NCI-H526 treated with DMSO at 0.1 percent for 48 hours (cell line): ENCODE data around the gene PRR23E.

Source experiments
- DNase-seq: peaks from one replicate; lab custom pipeline; 2025; lab: John Stamatoyannopoulos, UW

PRR23E gene

DNA sequence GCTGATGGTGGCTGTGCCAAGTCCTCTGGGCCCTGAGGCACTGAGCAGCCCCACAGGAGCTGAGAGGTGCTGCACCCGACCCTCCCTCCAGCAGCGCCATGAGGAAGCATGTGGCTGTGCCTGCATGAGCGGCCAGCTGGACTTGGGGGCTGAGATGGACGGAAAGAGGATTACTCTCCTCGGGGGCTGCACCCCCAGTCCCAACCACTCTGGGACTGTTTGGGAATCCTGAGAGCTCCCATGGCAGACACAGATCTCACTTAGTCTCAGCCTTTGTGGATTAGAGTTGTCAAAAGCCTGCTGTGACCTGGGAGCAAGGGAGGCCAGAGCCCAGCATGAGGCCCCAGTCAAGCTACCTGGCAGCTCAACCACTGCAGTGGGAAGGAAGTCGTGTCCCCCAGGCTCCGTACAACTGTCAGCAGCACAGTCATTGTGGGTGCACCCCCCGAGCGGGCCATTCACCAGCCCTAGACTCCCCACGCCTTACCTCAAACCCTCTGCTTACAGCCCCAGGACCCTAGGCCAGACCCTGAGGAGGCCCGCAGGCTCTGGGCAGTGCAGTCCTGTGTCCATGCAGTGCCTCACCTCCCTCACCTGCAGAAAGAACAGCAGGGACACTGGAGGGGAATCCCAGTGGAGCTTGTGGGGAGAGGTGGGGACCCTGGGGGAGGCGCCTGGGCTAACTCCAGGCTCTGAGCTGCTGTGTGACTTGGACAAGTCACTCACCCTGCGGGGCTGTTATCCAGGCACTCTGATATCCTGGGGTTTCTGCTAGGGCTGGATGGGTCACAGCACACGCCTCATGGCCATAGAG lies 17.1 kb downstream of the PRR23E start:
- DNase-seq, result no peak

DNA sequence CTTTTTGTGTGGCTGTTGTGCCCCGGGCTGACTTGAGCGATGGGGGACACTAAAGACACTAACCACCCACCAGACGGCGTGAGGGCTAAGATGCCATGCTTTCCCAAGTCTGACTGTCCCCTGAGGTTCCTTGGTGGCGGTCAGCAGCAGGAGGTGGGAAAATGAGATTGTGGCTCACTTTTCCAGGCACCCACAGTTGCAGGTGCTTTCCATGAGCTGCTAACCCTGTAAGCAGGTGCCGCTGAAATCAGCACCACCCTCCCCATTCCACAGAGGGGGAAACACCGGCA lies 17.7 kb downstream of the PRR23E start:
- no peak for DNase-seq

DNA sequence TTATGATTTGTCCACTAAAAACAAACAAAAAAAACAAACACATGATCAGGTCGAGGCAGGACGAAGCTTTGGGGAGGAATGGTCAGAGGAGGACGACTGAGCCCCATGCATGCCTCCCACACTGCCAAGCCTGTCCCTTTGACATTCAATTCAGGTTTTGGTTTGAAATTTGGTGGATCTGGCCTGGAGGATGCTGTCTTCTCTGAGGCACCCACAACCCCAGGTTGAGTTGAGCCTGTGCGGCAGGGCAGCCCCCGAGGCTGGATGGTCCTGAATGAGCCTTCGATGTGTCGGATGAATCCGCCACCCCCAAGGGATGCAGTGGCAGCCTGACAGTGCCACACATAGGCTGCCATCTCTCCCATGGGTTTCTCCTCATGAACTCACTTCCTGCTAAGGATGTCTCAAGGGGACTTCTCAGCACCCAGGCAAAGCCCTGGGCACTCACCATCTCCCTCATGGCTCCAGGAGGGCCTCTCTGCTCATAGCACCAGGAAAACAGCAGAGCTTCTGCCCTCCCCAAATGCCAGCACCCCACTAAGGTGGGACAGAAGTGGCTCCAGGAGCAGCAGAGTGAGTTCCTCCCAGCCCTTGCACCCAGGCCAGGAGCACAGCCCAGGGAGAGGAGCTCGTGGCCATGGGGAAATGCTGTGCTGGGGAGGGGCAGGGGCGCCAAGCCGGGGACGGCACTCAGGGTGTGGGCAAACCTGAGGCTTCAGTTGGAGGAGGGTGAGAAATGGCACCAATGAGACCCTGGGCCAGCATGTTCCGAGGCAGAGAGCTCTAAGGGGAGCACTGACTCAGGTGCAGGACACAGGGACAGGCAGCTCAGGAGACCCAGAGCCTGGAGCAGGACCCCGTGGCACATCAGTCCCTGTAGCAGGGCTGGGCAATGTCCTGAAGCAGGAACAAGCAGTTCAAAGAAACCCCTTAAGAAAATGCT lies 18.5 kb downstream of the PRR23E start:
- no peak for DNase-seq

DNA sequence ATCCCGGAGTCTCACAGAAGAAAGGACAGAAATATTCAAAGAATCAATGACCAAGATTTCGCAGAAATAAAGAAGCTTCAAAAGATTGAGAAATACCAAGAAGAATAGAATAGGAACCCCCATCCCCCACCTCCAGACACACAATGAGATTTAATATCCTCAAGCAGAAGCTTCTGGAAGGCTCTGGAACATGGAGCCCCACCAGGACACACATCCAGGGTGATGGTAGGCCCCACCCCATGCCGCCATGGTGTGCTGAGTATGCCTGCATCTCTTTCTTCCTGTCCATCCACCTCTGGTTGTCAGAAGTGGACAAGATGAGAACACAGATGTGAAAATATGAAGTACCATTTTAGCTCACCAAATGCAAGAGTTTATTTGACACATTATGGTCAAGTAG lies 19.3 kb downstream of the PRR23E start:
- DNase-seq, result no peak

DNA sequence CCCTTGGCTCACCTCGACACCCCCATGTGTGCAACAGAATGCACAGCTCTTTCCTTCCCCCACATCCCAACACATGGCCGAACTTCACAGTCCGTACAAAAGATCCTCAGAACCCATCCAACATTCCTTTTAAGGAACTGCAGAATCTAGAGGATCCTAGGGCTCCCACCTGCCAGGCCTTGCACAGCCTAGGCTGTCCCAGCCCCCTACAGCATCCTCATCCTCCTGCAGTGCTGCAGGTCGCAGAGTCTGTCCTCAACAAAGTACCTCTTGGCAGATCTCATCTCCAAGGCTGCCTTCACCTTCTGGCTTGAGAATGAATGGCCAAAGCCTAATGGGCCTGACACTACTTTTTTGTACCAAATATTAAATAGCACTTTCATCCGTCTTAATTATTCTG lies 19.8 kb downstream of the PRR23E start:
- no peak for DNase-seq

DNA sequence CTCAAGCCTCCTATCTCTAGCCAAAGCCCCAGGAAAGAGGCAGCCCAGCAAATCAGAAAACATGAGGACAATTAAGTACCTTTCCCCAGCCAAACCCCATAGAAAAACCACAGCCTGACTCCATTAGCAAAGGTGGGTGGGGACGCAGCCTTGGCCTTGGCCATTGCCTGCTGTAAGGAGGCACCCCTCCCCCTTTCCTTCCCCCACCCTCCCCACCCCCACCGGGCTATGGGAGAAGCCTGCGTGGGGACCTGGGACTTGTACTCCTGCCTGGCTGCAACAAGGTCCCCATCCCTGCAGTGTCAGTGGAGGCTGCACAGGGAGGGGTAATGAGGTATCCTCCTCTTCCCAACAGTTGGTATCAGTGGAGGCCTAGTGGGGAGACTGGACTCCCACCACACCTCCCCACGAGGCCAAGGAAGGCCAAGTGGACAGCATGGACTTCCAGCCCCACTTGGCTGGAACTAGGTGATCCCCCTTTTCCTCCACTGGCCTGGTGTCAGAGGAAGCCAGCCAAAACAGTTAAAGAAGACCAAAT lies 20.5 kb downstream of the PRR23E start:
- no peak for DNase-seq

DNA sequence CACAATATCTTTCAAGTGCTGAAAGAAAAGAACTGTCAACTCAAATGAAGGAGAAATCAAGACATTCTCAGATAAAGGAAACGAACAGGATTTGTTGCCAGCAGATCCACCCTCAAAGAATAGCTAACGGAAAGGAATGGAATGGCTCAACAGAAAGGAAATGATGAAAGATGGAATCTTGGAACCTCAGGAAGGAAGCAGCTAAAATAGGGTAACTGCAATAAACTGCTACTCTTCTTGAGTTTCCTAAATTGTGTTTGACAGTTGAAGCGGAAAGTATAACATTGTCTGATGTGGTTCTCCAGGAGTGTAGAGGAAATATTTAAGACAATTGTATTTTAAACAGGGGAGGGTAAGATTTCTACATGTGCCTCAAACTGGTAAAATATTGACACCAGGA lies 22.0 kb downstream of the PRR23E start:
- no peak for DNase-seq

DNA sequence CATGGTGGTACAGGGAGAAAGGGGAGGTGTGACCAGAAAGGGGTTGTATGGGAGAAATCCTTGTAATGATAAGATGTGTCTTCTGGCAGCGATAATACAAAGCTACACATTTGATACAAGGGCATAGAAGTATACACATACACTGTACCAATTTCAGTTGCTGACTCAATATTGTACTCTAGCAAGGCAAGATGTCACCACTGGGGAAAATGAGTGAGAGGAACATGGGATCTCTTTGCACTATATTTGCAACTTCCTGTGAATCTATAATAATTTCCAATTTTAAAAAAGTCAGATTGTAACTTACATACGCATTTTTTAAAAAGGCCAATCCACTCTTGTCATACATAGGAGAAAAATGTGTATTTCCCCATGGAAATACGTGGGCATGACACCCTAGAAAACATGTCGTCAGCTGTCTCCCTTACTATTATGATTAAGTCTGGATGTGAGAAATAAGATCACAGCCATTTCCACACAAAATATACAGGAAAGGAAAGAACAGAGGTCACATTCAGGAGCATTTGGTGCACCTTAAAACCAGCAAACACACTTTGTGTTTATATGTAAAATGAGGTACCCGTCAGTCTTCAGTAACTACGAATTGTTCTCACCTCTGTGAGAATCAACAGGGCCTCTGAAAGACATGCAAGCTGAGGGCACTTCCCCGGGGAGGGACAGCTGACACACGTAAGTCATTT lies 22.9 kb downstream of the PRR23E start:
- DNase-seq, result no peak

DNA sequence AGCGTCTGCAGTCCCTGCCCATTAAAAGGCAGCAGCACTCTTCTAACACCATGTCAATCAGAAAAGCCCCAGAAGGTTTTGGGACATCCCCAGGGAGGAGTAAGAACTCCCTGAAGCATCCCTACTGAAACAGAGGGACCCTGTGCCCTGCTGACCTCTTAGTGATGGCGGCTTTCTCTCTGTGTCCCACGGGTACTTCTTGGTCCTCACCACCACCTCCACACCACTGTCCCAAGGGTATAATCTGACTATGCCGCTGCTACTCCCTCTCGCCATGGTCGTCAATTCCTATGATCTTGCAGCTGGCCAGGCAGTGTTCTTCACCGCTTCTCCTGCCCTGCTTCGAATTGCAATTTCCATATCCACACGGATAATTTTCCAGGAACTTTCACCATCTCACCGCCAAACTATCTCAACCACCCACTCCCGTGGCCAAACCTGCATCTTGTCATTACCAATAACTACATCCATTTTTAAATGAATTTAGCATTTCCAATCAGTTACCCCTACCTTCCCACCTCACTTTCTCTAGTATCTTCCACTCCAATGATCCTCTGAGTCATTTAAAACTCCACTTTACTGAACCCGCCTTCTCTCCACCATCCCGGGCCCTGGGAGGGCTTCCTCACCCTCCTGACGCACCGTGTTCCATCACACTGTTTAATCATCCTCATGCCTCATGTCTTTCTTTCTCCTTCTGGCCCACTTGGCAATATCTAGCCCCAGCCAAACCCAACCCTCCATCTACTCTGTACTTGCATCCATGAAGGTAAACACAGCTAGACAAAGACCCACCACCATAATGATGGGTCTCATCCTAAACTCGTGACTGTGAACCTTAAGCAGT lies 23.7 kb downstream of the PRR23E start:
- DNase-seq, result no peak

DNA sequence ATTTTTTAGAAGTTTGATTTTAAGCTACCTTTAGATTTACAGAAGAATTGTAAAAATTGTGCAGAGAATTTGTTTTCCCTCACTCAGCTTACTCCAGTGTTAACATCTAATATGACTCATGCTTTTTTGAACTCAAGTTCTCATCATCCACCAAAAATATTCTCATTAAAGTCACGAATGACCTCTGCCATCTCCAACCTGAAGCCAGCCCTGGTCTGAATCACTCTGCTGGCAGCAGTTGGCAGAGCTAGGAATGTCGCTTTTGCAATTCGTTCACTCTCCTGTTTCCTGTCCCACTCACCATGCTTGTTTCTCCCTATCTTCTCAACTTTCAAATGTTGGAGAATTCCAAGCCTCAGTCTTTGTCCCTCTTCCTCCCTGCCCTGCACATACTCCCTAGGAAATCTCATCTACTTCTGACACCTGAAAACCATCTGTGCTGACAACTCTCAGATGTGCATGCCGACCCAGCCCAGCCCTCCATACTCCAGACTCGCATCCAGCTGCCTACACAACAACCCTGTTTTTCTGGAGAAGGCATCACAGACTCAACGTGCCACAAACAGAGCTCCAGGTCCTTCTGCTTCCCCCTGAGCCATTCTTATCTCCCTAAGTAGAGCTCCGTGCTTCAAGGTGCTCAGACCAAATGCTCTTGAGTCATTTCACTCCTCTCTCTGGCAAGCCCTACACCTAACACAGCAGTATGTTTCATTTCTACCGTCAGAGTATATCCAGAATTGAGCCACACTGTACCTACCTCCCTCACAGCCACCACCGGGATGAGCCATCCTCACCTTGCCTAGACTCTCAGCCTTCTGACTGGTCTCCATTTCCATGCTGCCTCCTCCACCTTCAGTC lies 24.9 kb downstream of the PRR23E start:
- no peak for DNase-seq

DNA sequence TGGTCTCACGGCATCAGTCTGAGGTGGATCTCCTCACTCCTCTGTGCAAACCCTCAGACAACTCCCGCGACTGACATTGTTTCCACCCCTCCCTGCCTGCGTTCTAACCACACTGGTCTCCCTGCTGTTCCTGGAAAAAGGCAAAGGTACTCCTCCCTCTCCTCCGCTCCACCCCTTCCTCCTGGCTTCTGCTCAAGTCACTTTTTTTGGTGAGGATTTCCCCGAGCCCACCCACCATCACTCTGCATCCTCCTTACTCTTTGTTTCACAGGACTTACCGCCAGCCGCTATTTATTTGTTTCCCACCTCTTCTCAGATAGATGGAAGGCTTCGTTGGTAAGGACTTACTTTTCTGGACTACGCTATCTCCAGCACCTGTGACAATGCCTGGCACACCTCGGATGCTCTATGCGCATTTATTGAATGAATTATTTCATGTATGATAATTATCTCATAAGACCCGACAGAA lies 25.6 kb downstream of the PRR23E start:
- DNase-seq, result no peak

DNA sequence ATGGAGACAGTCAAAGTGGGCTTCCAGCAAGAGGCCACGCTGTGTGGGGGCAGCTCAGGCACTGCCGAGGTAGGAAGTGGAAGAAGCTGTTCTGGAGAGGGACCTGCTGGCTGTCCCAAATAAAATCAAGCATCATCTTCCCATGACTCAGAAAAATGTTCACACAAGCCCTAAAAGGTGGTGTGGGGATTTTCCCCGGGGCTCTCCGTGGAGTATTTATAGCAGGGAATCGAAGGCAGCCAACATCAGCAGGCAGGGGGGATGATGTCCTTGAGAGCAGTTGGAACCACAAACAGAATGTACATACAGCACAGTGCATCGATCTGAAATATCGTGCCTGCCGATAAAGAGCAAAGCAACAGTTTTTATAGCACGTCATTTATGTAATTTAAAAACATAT lies 27.6 kb downstream of the PRR23E start:
- no peak for DNase-seq

DNA sequence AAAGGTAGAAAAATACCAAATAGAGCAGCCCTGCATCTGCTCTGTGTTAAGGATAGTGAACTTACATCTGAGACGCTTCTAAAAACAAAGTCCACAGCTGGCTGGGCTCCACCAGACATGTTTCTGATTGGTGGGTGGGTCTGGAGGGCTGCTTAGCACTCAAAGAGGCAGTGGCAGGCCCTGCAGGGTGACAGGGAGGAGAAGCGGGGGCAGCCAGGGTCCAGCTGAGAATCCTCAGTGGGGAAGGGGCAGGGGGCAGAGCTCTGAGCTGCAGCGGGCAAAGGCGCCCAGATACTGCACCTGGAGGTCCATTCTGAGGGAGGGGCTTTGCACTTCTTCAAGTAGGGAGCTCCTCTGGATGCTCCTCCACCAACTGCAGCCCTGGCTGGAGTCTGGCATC lies 28.1 kb downstream of the PRR23E start:
- DNase-seq, result no peak

DNA sequence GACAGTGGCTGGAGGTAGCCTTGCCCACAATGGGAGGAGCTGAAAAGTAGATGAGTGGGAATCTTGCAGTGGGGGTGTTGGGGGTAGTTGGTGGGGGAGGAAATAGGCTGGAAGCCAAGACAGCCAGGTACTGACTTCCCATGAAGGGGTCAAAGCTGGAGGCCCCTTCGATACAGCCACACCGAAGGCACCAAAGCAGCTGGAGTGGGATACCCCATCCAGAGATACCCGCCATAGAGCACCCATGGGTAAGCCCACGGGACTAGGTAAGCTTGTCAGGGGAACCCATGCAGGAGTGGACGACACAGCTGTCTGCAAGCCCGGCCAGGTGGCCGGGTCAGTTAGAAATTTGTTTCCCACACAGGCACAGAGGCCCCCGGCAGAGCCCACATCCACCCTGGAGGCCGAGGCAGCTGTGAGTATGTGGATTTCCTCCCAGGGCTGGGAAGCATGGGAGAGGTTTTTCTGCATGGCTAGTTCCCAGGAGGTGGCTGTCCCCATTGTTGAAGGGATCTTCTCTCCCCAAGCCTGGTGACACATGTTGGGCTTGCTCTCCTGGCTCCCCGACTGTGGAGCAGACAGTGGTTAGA lies 28.6 kb downstream of the PRR23E start:
- DNase-seq, result no peak

DNA sequence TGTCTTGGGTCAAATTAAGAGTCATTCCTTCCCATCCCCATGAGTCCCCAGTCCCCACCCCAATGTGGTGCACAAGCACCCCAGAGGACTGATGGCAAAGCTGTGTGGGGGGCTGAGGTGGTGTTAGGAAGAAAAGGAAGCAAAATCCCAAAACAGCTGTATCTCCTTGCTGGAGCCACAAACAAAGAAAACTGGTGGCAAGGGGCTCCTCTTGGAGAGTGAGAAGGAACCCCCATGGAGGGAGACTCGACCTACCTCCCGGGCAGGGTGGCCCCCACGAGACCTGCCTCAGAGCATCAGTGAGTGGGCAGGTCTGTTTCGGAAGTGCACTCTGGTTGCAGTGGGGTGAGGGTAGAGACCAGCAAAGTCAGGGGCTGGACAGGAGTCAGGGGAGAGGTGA lies 29.2 kb downstream of the PRR23E start:
- no peak for DNase-seq

DNA sequence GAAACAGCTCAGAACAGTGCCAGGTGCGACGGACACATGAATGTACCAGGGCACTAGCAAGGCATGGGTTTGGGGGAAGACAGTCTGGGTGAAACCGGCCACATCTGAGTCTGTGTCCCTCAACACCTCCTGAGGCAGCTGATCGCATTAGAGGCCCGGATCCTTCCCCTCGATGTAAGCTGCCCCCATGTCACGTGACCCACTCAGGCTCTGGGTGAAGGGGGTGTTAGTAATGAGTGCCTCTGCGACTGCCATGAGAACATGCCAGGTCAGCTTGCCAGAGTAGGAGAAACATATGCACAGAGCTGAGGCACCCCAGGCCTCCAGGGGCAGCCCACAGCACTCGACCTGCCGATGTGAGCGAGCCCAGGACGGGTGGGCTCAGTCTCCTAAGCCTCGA lies 29.7 kb downstream of the PRR23E start:
- DNase-seq, result no peak

DNA sequence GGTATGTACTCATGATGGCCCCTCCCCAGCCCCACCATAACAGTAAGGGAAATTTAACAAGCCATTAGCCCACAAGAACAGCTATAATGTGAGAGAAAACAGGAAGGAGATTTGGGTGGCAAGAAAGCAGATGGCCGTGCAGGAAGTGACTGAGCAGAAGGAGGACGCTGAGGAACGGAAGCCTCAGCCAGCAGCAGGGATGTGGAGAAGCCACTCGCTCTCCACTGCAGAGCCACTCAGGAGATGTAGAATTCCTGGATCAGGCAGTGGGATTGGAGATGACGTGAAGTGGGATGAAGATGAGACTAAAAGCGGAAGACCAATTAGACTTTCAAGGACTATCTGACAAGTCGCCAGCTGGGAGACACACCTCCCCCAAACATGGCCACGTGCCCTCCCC lies 31.2 kb downstream of the PRR23E start:
- DNase-seq, result no peak

DNA sequence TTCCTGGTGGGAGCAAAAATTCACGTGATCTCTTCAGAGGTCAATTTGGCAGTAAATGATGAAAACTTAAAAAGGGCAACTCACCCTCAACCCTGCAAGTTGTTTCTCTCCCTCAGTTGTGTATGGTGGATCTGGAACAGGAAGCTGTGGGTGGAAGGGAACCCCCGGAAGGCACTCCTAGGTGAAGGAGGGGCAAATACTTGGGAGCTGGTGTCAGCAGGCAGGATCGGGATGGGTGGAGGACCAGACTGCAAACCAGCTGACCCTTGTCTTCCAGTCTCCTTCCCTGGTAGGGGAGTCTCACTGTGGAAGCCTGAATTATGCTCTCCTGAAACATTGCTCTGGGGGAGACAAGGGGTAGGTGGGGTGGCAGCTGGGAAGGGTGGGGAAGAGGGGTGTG lies 33.5 kb downstream of the PRR23E start:
- no peak for DNase-seq

DNA sequence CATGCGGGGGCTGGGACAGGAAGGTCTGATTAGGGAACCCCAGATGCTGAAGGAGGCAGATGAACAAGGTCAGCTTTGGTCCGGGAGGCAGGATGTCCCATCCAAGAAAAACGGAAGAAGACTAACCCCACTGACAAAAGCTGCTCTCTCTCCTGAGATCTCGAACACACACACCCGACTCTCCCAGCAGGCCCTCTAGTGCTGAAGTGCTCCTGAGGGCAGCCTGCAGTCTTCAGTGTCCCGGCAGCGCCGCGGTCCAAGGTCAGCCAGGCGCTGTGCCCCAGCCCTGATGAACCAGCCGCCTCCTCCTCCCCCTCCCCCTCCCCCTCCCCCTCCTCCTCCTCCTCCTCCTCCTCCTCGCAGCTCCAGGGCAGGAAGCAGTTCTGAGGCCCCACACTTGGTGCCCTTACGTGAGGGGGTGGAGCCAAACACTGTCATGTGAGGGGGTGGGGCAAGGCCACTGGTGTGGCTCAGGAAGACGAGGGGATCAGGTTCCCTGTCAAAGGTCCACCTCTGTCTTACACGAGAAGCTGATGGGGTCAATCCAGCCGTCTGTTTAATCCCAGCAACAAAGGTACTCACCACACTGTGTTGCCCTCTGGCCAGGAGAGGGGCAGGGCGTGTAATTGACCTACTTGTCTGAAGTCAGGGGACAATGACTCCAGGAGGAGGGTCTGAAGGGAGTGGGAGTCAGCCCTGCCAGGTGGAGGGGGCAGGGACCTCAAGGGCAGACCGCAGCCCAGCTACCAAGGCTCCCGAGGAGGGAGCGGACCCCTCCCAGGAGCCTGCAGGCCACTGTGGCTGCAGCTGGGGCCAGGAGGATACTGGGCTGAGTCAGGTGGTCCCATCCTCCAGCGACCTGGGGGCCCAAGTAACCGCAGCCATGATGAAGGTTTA lies 34.3 kb downstream of the PRR23E start:
- peak; percentile 20 for DNase-seq
